ENCODE results near the gene VASH2.
"Not testable (repeated sequence)": the region's sequence is repeated elsewhere in the genome, so short reads cannot be mapped to it uniquely, and the experiment has no call there.

VASH2 gene

DNA sequence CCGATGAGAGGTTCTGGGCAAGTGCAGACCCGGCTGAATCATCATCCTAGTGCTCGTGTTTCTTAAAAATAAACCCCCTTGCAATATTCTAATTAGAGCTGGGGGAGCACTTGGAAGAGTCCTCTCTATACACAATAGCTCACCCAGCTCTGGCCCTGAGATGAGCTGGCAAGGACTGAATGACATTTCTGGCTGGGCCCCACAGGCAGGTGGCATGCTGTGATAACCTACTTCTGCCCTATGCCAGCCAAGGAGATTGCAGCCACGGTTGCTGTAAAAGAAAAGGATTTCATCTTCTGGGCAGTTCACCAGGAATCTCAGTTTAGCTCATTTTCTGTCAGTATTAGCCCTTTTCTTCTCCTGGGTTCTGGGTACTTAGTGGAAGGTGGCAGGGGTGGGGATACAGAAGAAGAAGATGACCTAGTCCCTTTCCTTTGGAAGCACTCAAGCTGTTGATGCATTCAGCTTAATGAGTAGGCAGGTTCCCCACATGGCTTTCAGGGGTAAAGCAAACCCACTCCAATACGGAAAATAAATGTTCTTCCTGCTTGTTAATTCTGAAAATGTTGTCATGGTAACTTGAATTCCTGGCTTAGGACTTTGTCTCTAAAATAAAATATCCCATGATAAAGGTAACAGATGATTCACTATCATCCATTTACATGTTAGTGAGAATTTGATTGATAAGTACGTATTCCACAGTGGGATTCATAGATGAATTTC, 32.2 kb downstream of the VASH2 start:
- DNase-seq = peak; percentile 15

GRCh38 chr1:212983482-212983881, 33.1 kb downstream of the VASH2 start:
- DNase-seq = no peak

GRCh38 chr1:212984522-212985291, 34.4 kb downstream of the VASH2 start:
- no peak for DNase-seq

- DNase-seq = no peak
Observed at GRCh38 chr1:212986551-212986950, 36.2 kb downstream of the VASH2 start.

DNA sequence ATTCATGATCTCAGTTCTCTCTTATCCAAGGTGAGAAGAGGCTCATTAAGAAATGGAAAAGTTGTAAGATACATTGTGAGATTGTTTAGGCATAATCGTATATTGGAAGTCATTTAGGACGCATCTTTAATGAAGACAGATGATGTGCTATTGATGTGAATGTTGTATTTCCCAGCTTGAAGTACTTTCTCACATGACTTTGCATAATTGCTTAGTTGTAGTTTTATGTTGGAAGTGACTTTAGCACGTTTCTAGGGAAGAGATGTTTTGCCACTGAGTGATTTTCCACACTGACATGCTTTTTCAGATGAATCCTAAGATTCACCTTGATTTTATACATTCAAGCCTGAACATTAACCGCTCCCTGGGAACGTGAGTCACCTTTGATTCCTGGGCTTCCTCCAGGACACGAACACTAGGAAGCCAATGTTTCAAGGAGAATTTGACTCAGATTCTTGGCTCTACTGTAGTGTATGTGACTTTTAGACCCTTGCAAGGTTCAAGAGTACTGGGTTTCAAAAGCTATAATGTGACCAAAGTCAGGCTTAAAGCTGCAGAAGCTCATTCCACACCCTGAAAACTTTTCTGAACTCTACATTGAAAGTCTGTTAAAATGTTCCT, 37.5 kb downstream of the VASH2 start:
- no peak for DNase-seq

DNA sequence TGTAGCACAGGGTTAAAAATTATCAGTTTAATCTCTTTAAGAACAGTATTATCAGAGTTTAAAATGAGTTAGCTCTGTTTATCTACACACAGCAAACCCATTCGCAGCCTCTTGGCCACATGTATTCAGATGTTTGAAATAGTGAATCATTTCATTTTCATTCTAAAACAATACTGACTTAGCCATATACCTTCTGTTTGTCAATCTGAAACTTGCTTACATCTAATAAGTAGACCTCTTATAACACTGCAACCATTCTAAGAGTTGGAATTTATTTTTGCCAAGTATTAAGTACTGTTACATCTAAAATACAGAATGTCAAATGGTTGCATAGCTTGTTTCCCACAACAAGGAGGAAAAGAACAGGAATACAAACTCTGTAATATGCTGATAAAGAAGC, 39.9 kb downstream of the VASH2 start:
- no peak for DNase-seq

DNA sequence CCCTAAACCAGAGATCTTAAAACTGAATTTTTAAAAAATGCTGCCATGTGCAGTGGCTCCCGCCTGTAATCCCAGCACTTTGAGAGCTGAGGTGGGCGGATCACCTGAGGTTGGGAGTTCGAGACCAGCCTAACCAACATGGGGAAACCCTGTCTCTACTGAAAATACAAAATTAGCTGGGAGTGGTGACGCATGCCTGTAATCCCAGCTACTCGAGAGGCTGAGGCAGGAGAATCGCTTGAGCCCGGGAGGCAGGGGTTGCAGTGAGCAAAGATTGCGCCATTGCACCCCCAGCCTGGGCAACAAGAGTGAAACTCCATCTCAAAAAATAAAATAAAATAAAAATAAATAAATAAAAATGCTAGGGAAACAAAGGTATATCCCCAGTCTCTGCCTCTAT, 43.6 kb downstream of the VASH2 start:
- not testable (repeated sequence) for DNase-seq

GRCh38 chr1:212994926-212995325, 44.6 kb downstream of the VASH2 start:
- DNase-seq = no peak

- no peak for DNase-seq
Observed at GRCh38 chr1:213003256-213003655, 52.9 kb downstream of the VASH2 start.

DNA sequence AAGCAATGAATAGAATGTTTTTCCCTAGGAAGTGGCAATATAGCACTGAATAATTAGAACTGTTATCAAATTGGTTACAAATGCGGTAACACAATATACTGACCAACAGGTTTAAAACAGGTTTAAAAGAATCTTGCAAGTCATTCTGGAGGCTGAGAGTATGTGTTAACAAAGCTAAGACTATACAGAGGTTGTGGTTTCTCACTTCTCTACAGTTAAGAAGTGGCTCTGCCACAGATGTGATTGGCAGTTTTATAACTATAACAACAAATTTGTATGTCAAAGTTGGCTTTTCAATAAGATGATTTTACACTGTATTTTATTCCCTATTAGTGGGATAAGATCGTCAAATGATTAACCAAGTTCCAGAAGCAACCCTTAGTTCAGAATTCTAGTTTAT, 58.2 kb downstream of the VASH2 start:
- DNase-seq = no peak

DNA sequence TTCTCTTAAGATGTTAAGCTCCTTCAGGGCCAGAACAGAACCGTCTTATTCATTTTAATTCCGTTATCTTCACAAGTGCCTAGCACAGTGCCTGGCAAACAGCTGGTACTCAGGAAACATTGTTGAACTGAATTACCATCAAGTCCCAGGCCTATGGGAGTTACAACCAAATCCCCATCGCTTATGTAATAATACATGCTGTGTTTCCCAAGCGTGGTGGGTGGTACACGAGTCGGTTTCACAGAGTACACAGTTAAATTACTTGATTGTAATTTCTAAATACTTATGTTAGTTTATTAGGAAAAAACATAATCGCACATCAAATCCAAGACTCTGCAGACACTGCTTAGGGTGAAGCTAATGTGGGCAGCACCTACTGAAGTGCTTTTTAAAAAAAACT, 64.3 kb downstream of the VASH2 start:
- DNase-seq = no peak

DNA sequence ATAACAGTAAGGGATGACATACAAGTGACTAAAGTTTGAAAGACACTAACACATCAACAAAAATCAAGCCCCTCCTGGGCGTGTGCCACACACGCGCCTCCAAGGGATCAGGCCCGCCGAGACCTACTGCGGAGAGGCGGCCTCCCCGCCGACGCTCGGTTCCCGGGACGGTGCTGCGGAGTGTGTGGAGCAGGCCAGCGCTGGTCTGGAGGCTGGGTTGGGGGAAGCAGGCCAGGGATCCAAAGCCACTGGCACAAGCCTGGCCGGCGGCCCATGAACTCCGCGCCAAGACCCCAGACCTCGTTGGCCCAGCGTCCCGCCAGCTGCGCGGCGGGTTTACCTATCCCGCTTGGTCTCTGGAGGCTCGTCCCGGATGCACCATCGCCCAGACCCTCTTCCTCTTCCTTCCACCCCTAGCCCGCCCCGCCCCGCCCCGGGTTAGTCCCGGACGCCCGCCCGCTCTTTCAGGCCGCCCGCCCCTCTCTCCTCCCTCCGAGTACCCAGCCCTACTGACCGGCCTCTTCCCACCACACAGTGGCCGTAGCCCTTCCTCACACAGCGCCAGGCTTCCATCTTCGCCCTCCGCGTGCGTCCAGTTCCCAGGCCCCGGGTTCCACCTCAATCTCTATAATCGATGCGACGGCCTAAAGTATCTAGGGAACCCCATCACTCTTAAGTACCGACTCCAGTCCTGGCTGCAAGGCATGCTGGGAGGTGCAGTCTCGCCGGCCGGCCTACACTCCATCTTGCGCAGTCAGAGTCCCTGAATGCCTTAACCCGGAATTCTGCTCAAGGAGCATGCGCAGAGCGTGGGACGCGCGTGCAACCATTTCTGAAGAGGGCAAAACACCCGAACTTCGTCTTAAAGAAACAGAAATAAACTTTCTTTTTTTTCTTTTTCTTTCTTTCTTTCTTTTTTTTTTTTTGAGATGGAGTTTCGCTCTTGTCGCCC, 65.0 kb downstream of the VASH2 start, which contains the start of gene ANGEL2:
TSS of gene ANGEL2 (minus strand) at position 769 of the 952 bp plus-strand sequence. CDS start at position 573, 196 bp downstream.
- DNase-seq = peak; percentile 94

DNA sequence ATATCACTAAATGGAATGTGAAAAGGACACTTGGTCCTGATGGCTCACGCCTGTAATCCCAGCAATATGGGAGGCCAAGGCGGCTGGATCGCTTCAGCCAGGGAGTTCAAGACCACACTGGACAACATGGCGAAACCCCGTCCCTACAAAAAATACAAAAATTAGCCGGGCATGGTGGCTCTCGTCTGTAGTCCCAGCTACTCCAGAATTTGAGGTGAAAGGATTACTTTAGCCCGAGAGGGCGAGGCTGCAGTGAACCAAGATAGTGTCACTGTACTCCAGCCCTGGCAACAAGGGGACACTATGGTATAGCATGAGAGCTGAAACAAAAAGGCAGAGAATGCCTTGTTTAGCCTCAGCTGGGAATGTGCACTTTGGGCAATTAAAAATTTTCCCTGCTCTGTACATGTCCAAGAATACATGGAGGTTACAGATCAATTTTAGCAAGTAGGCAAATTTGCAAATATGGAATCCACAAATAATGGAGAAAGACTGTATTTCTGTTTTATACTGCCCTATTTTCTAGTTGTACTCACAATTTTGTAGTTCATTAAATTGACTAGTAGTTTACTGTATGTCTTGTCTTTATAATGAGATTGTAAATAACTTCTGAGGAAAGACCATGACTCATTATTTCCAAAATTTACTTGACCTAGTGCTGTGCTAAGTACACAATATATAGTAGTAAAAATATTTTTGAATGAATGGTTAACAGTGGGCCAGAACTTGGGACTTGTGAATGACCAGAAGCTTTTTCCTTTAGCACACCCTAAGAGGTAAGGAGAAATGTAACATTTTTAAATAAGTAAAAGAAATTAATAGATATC, 67.3 kb downstream of the VASH2 start:
- DNase-seq = no peak

GRCh38 chr1:213019450-213019849, 69.1 kb downstream of the VASH2 start:
- no peak for DNase-seq

- DNase-seq = no peak
Observed at GRCh38 chr1:213020016-213020415, 69.7 kb downstream of the VASH2 start.

DNA sequence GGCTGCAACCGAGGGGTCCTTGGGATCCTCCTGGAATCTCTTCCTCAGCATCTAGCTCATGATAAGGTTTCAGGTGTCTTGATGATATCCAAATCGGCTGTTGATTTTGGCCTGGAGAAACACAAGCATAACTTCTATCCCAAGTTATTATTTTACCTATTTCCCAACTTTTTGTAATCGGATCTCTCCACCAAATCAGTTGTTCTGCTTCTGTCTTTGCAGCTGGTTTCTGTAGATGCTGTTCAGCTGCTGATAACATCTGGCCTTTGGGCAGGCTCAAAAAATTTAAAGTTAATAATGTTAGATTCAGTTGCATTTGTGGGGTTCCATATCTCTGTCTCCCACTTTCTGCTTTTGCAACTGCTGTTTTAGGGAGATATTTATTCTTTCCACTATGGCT, 76.7 kb downstream of the VASH2 start:
- not testable (repeated sequence) for DNase-seq

DNA sequence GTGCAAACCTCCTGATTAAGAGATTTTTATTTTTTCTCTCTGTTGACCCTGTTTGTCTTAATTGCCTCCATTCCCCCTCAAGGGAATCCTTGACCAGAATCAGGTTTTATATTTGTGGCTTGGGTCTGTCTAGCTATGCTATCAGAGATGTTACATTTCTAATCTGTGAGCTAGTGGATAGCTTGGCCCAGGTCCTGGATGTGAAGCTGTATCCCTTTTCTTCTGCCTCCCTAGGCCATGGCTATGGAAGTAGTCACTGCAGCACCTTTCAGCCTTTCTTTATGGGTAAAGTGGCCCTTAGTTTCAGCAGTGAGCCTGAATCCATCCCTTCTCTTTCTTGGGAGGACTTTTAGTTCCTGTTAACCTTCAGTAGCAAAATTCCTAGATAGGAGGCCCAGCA, 82.3 kb downstream of the VASH2 start:
- DNase-seq = no peak

- DNase-seq = no peak
Observed at GRCh38 chr1:213034713-213035112, 84.4 kb downstream of the VASH2 start.

DNA sequence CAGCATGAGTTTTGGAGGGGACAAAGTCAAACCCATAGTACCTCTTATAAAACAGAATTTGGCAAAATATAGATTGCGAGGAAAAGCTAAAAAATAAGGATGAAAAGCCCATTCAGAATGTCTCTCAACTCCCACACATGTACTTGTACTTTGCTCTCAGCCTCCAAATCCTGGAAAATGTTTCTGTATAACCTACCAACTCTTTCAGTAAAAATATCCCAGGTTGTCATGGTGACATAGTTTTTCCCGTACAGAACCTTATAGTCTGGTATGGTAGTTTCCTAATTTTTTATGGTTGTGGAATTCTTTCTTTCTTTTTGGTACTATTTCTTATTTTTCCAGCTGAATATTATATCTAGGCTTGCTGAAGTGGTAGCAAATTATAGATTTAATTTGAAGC, 85.2 kb downstream of the VASH2 start:
- no peak for DNase-seq

Data from DMS79 (cell line).